Measurements from ENCODE around the gene MYH13.

Gene MYH13

GRCh38 chr17:10278218-10278617 lies 94.6 kb downstream of the MYH13 start:
- no peak overlapping the region; the same call in 1 of the 2 replicates for H2AFZ ChIP-seq (ENCODE audit: low read length)
- H3K36me3 ChIP-seq (replicated peaks; ENCODE audit: insufficient read depth, low read length) = no peaks in the 10 kb centered on the region
- H4K20me1 ChIP-seq (ENCODE audit: insufficient read depth, low read length) = no peaks in the 10 kb centered on the region
- TF ChIP-seq EZH2phosphoT487 (IDR thresholded peaks at IDR 0.05; ENCODE audit: low read length) (no peak), CTCF (IDR thresholded peaks at IDR 0.05; ENCODE audit: low read length) (no peak), EZH2 (optimal IDR thresholded peaks at IDR 0.05; ENCODE audit: low read depth, low read length) (no peak)
- no peaks in the 10 kb centered on the region for H3K9me3 ChIP-seq (replicated peaks; ENCODE audit: insufficient read depth, low read length)
- H3K9me2 ChIP-seq (replicated peaks; ENCODE audit: insufficient read depth, low read length) = no peaks in the 10 kb centered on the region
- H3K9ac ChIP-seq (ENCODE audit: low read length) = no peak overlapping the region
- H3K4me2 ChIP-seq (ENCODE audit: low read depth, low read length) = peak overlapping the region; percentile 49
- no peaks in the 10 kb centered on the region for H3K27me3 ChIP-seq (replicated peaks; ENCODE audit: insufficient read depth, low read length)
- no peaks in the 10 kb centered on the region for H3K79me2 ChIP-seq (ENCODE audit: low read length)
- H3K4me1 ChIP-seq (ENCODE audit: low read length) = no peaks in the 10 kb centered on the region
- H3K27ac ChIP-seq (ENCODE audit: low read length) = no peak overlapping the region
- H3F3A ChIP-seq (ENCODE audit: insufficient read depth, low read length) = no peaks in the 10 kb centered on the region
- no peak for DNase-seq
- peak overlapping the region; percentile 47; the same call in 1 of the 2 replicates for H3K4me3 ChIP-seq (ENCODE audit: low read length)

GRCh38 chr17:10276436-10276835 lies 96.4 kb downstream of the MYH13 start:
- Histone ChIP-seq H2AFZ (ENCODE audit: low read length) (no peak overlapping the region), H3K9ac (ENCODE audit: low read length) (no peak overlapping the region), H3K4me1 (ENCODE audit: low read length) (no peaks in the 10 kb centered on the region), H3K4me2 (ENCODE audit: low read depth, low read length) (no peak overlapping the region), H3K9me3 (replicated peaks; ENCODE audit: insufficient read depth, low read length) (no peaks in the 10 kb centered on the region), H4K20me1 (ENCODE audit: insufficient read depth, low read length) (no peaks in the 10 kb centered on the region), H3F3A (ENCODE audit: insufficient read depth, low read length) (no peaks in the 10 kb centered on the region), H3K79me2 (ENCODE audit: low read length) (no peaks in the 10 kb centered on the region), H3K9me2 (replicated peaks; ENCODE audit: insufficient read depth, low read length) (no peaks in the 10 kb centered on the region), H3K27ac (ENCODE audit: low read length) (no peak overlapping the region), H3K36me3 (replicated peaks; ENCODE audit: insufficient read depth, low read length) (no peaks in the 10 kb centered on the region), H3K27me3 (replicated peaks; ENCODE audit: insufficient read depth, low read length) (no peaks in the 10 kb centered on the region), H3K4me3 (ENCODE audit: low read length) (no peak overlapping the region)
- no peak for TF ChIP-seq EZH2phosphoT487 (IDR thresholded peaks at IDR 0.05; ENCODE audit: low read length)
- no peak for TF ChIP-seq EZH2 (optimal IDR thresholded peaks at IDR 0.05; ENCODE audit: low read depth, low read length)
- TF ChIP-seq CTCF (IDR thresholded peaks at IDR 0.05; ENCODE audit: low read length) = no peak
- no peak for DNase-seq

GRCh38 chr17:10275418-10275817 lies 97.4 kb downstream of the MYH13 start:
- H3F3A ChIP-seq (ENCODE audit: insufficient read depth, low read length) = no peaks in the 10 kb centered on the region
- H3K4me1 ChIP-seq (ENCODE audit: low read length) = no peaks in the 10 kb centered on the region
- H3K9me2 ChIP-seq (replicated peaks; ENCODE audit: insufficient read depth, low read length) = no peaks in the 10 kb centered on the region
- no peaks in the 10 kb centered on the region for H3K79me2 ChIP-seq (ENCODE audit: low read length)
- no peak overlapping the region for H3K9ac ChIP-seq (ENCODE audit: low read length)
- no peak for TF ChIP-seq EZH2 (optimal IDR thresholded peaks at IDR 0.05; ENCODE audit: low read depth, low read length)
- TF ChIP-seq EZH2phosphoT487 (IDR thresholded peaks at IDR 0.05; ENCODE audit: low read length) = no peak
- no peak for TF ChIP-seq CTCF (IDR thresholded peaks at IDR 0.05; ENCODE audit: low read length)
- no peak overlapping the region for H2AFZ ChIP-seq (ENCODE audit: low read length)
- DNase-seq = no peak
- no peaks in the 10 kb centered on the region for H3K27me3 ChIP-seq (replicated peaks; ENCODE audit: insufficient read depth, low read length)
- no peak overlapping the region for H3K4me3 ChIP-seq (ENCODE audit: low read length)
- no peaks in the 10 kb centered on the region for H3K36me3 ChIP-seq (replicated peaks; ENCODE audit: insufficient read depth, low read length)
- no peak overlapping the region for H3K27ac ChIP-seq (ENCODE audit: low read length)
- no peak overlapping the region for H3K4me2 ChIP-seq (ENCODE audit: low read depth, low read length)
- no peaks in the 10 kb centered on the region for H4K20me1 ChIP-seq (ENCODE audit: insufficient read depth, low read length)
- H3K9me3 ChIP-seq (replicated peaks; ENCODE audit: insufficient read depth, low read length) = no peaks in the 10 kb centered on the region
